B cell (primary cell): ENCODE measurements around the gene TIMM44. TPM values are rescaled to one million over a fixed set of nuclear protein-coding genes. Genes with fewer than 3 reads are reported as not detected.
"Not testable (repeated sequence)": the region's sequence is repeated elsewhere in the genome, so short reads cannot be mapped to it uniquely, and the experiment has no call there.

ENCODE experiments used
- ATAC-seq: fragments of 200-7000 bp; cut with Tn5 transposase; one replicate; pipeline ENCODE4 v1.10.0; 2021; ENCODE audit warnings: low read depth, mild to moderate bottlenecking, moderate number of reproducible peaks, moderate library complexity
- CTCF ChIA-PET: fragments of 350-600 bp; sonication (Branson Sonifier 250); formaldehyde crosslinking; loops from one replicate; lab custom pipeline; 2021; ENCODE audit warnings: antibody characterized with exemption, inconsistent platforms; lab: Charles Lee
- POLR2A ChIA-PET: fragments of 350-600 bp; sonication (Branson Sonifier 250); formaldehyde crosslinking; loops from one replicate; lab custom pipeline; 2021; ENCODE audit warnings: antibody characterized with exemption; lab: Charles Lee
- DNase-seq: peaks from one replicate; pipeline ENCODE4 v3.0.0; 2013
- H2AFZ ChIP-seq: 2 replicates; pipeline ENCODE4 v1.6.1; 2012; ENCODE audit warnings: mild to moderate bottlenecking, low read depth, low read length; ENCODE audit not compliant: insufficient read depth, poor library complexity, severe bottlenecking
- H3K27ac ChIP-seq, 2 donors: 1 replicate in 1 of 2; 2 replicates in 1 of 2; pipeline ENCODE4 v1.5.1; 2012 to 2013; ENCODE audit warnings: low read length in 2 of 2, mild to moderate bottlenecking in 2 of 2, moderate library complexity in 1 of 2
- H3K27me3 ChIP-seq, 4 experiments: fragments of 200-600 bp in 1 of 4; sonication (generic) in 1 of 4; replicated peaks in 1 of 4; 1 replicate in 2 of 4; 2 replicates in 2 of 4; pipeline versions ENCODE4 v1.6.1 to v1.7.0; 2013 to 2016; ENCODE audit warnings: low read length in 3 of 4, mild to moderate bottlenecking in 2 of 4, mixed read lengths in 1 of 4, moderate library complexity in 1 of 4; ENCODE audit not compliant: insufficient read depth in 4 of 4, control insufficient read depth in 3 of 4; ENCODE audit errors: control extremely low read depth in 1 of 4
- H3K36me3 ChIP-seq, 2 experiments: replicated peaks in 1 of 2; 1 replicate in 1 of 2; 2 replicates in 1 of 2; pipeline versions ENCODE4 v1.6.1 to v1.7.1; 2013; ENCODE audit warnings: low read length in 1 of 2; ENCODE audit not compliant: insufficient read depth in 2 of 2, control insufficient read depth in 1 of 2; ENCODE audit errors: control extremely low read depth in 1 of 2, extremely low read depth in 1 of 2
- H3K4me1 ChIP-seq, 2 donors: fragments of 200-600 bp in 1 of 2; sonication (generic) in 1 of 2; 1 replicate in 1 of 2; 2 replicates in 1 of 2; pipeline versions ENCODE4 v1.5.1 to v1.6.1; 2013 to 2017; ENCODE audit warnings: low read length in 2 of 2; ENCODE audit not compliant: control insufficient read depth in 2 of 2, insufficient read depth in 2 of 2
- H3K4me2 ChIP-seq: replicated peaks from 2 replicates; pipeline ENCODE3; 2012; ENCODE audit warnings: mild to moderate bottlenecking, low read depth, low read length; ENCODE audit not compliant: poor library complexity, severe bottlenecking
- H3K4me3 ChIP-seq, 5 experiments: fragments of 200-600 bp in 1 of 5; sonication (generic) in 1 of 5; 1 replicate in 3 of 5; 2 replicates in 2 of 5; pipeline versions ENCODE4 v1.5.1 to v1.7.0; 2011 to 2016; ENCODE audit warnings: low read length in 4 of 5, mild to moderate bottlenecking in 4 of 5, low read depth in 2 of 5, control low read depth in 1 of 5, moderate library complexity in 1 of 5; ENCODE audit not compliant: insufficient read depth in 1 of 5; ENCODE audit errors: control extremely low read depth in 1 of 5, extremely low read depth in 1 of 5
- H3K79me2 ChIP-seq: fragments of 200-600 bp; sonication (generic); one replicate; pipeline ENCODE4 v1.6.0; 2016; ENCODE audit warnings: low read length; ENCODE audit not compliant: control insufficient read depth, insufficient read depth
- H3K9ac ChIP-seq: fragments of 200-600 bp; sonication (generic); 2 replicates; pipeline ENCODE4 v1.6.1; 2017; ENCODE audit warnings: mild to moderate bottlenecking, low read length, moderate library complexity
- H3K9me3 ChIP-seq, 3 donors: one replicate each; pipeline versions ENCODE4 v1.6.1 to v1.7.1; 2013; ENCODE audit warnings: low read length in 2 of 3; ENCODE audit not compliant: control insufficient read depth in 2 of 3, insufficient read depth in 1 of 3; ENCODE audit errors: control extremely low read depth in 1 of 3
- H4K20me1 ChIP-seq: 2 replicates; pipeline ENCODE4 v1.6.0; 2012; ENCODE audit warnings: mild to moderate bottlenecking, low read length; ENCODE audit not compliant: insufficient read depth, control insufficient read depth, poor library complexity, severe bottlenecking
- H3K27ac Mint-ChIP-seq: one replicate; pipeline ENCODE4 v1.8.0; 2021; ENCODE audit warnings: mixed read lengths
- H3K27me3 Mint-ChIP-seq: one replicate; pipeline ENCODE4 v1.8.0; 2021; ENCODE audit warnings: mixed read lengths
- H3K4me1 Mint-ChIP-seq: one replicate; pipeline ENCODE4 v1.8.0; 2021; ENCODE audit warnings: mixed read lengths
- H3K4me3 Mint-ChIP-seq: one replicate; pipeline ENCODE4 v1.8.0; 2021; ENCODE audit warnings: mixed read lengths
- H3K9me3 Mint-ChIP-seq: one replicate; pipeline ENCODE4 v1.8.0; 2022; ENCODE audit warnings: mixed read lengths; ENCODE audit not compliant: insufficient read depth
- CTCF ChIP-seq: fragments of 200-600 bp; IDR thresholded peaks from one replicate; pipeline ENCODE4 v1.8.0; 2022; ENCODE audit warnings: antibody characterized with exemption, mild to moderate bottlenecking
- EZH2 ChIP-seq: IDR thresholded peaks from 2 replicates; pipeline ENCODE4 v1.6.1; 2012; ENCODE audit warnings: borderline replicate concordance, low read depth, mild to moderate bottlenecking, moderate library complexity, low read length; ENCODE audit not compliant: insufficient read depth, poor library complexity, severe bottlenecking
- WGBS: methylation state at CpG from one replicate; pipeline ENCODE4 v1.1.5; 2013; ENCODE audit warnings: missing lambda C conversion rate; ENCODE audit not compliant: insufficient coverage; 5-methylcytosine and 5-hydroxymethylcytosine counted together
- intact Hi-C: fragments of 100-400 bp; cut with micrococcal nuclease; formaldehyde crosslinking; loops from one replicate; pipeline ENCODE4 v1.10.0; 2022
- polyA plus RNA-seq: library from polyadenylated mRNA; depleted of rRNA; stranded (reverse); fragments of >200 nt; gene quantifications from 2 replicates; pipeline ENCODE4 v1.2.3, GENCODE V29; 2012
- total RNA-seq, 2 donors: library from RNA; stranded (reverse); fragments of 120-200 nt in 1 of 2; gene quantifications; 1 replicate in 1 of 2; 2 replicates in 1 of 2; pipeline versions ENCODE4 v1.2.3 to v1.2.4, GENCODE V29; 2013 to 2022

TIMM44 gene
- total and polyA plus RNA-seq, 2 donors (not counting 1 experiment from before 2014, with no cell fraction given): 48.9 to 66.5 TPM

GRCh38 chr19:7962644-7963268 lies 19.3 kb upstream of the TIMM44 start:
- Mint-ChIP-seq H3K27me3 (no peaks in the 10 kb centered on the region), H3K4me3 (no peak overlapping the region), H3K4me1 (no peaks in the 10 kb centered on the region), H3K9me3 (no peaks in the 10 kb centered on the region), H3K27ac (no peak overlapping the region)
- Histone ChIP-seq H3K4me2 (no peak overlapping the region), H3K27me3 (no peaks in the 10 kb centered on the region), H2AFZ (no peak overlapping the region), H3K36me3 (peaks cover 3 to 52% of the 10 kb centered on the region in 2 experiments), H4K20me1 (no peaks in the 10 kb centered on the region), H3K4me3 (no peak overlapping the region), H3K79me2 (no peaks in the 10 kb centered on the region), H3K9ac (no peak overlapping the region), H3K9me3 (no peaks in the 10 kb centered on the region), H3K4me1 (no peaks in the 10 kb centered on the region), H3K27ac (no peak overlapping the region)
- DNase-seq (no peak), ATAC-seq (no peak)
- TF ChIP-seq CTCF (no peak), EZH2 (no peak)
- CTCF ChIA-PET: no interaction called here
- POLR2A ChIA-PET: interaction anchor here (0.5 kb wide), 1 partner anchor 191 kb away, joined by 4 read pairs; no protein-coding TSS in a partner anchor
- intact Hi-C loops: no loop called here
- 96% methylated on average over 17 of the region's 22 CpGs for WGBS

GRCh38 chr19:7961920-7962626 lies 18.6 kb upstream of the TIMM44 start:
- Histone ChIP-seq H3K9me3 (no peaks in the 10 kb centered on the region), H3K9ac (no peak overlapping the region), H3K27me3 (no peaks in the 10 kb centered on the region), H3K27ac (no peak overlapping the region), H3K4me1 (no peaks in the 10 kb centered on the region), H3K36me3 (peaks cover 3 to 45% of the 10 kb centered on the region in 2 experiments), H4K20me1 (no peaks in the 10 kb centered on the region), H3K79me2 (no peaks in the 10 kb centered on the region), H3K4me3 (no peak overlapping the region), H2AFZ (no peak overlapping the region), H3K4me2 (no peak overlapping the region)
- Mint-ChIP-seq H3K4me1 (no peaks in the 10 kb centered on the region), H3K9me3 (no peaks in the 10 kb centered on the region), H3K27ac (no peak overlapping the region), H3K27me3 (no peaks in the 10 kb centered on the region), H3K4me3 (no peak overlapping the region)
- 100% methylated on average over 9 of the region's 13 CpGs for WGBS
- intact Hi-C loops: no loop called here
- ChIA-PET POLR2A (interaction anchor here (0.5 kb wide), 1 partner anchor 192 kb away, joined by 4 read pairs; no protein-coding TSS in a partner anchor), CTCF (no interaction called here)
- no peak for ATAC-seq
- no peak for TF ChIP-seq CTCF
- TF ChIP-seq EZH2: no peak
- DNase-seq: no peak

GRCh38 chr19:7961082-7961481 lies 17.6 kb upstream of the TIMM44 start:
- ATAC-seq, H3K4me3 Mint-ChIP-seq, intact Hi-C loops, H4K20me1 ChIP-seq, H3K27me3 ChIP-seq, H3K9ac ChIP-seq, H3K9me3 ChIP-seq, H3K4me3 ChIP-seq, H3K27ac ChIP-seq, POLR2A ChIA-PET, H3K27ac Mint-ChIP-seq, H3K9me3 Mint-ChIP-seq, H2AFZ ChIP-seq, H3K4me2 ChIP-seq, H3K4me1 Mint-ChIP-seq, H3K79me2 ChIP-seq, DNase-seq, H3K27me3 Mint-ChIP-seq, H3K4me1 ChIP-seq: not testable (repeated sequence)
- 100% methylated on average over 1 of the region's 4 CpGs for WGBS
- CTCF ChIA-PET: interaction anchor here (1.0 to 2.3 kb wide), 3 partner anchors 10 to 43 kb away, joined by 3 to 8 read pairs (median 3); partner anchors contain the start of gene TIMM44
- H3K36me3 ChIP-seq: peaks cover 0 to 37% of the 10 kb centered on the region in 2 experiments
